ENCODE data around the gene CLIC5.

The CLIC5 gene

DNA sequence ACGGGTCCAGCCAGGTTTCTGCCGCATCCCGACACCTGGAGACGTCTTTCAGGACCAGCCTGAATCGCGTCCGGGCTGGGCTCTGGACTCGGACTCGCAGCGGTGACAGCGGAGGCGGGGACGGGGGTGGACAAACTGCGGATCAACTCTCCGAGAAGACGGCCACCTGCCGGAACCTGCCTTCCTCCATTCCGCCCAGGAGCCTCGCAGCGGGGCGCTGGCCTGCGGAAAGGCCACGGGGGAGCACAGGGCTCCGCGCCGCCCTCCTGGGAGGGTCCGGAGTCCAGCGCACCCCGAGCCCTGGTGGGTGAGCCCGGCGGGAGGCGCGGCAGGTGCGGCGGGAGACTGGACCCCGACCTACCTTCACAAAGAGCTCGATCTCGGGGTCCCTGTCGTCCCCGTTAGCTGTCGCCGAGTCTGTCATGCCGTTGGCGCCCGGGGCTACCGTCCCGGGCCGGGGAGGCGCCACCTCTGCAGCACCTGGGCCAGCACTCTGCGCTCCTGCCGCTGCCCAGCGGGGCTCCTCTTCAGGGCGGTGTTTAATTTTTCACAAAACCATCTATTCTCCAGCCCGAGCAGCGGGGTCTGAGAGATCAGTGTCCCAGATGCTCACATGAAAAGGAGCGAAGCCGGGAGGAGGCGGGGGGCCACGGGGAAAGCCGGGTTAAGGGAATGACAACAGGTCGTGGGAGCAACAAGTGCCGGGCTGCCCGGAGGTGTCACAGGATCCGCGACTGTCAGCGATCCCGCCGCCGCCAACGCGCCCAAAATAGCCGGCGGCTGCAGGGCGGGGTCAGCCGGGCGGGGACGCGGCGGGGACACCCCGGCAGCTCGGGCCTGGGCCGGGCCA is at the start of gene CLIC5:
TSS of gene CLIC5 (minus strand) at position 742 of the 850 bp plus-strand sequence. CDS start at position 424, 318 bp downstream.
- in situ Hi-C loops (cut with HindIII; ENCODE audit: low pct_ligation_motif_present, low pct_unique_long_range_greater_than_20kb, low sequenced_read_pairs), result no loop called here
- DNase-seq, result no peak

DNA sequence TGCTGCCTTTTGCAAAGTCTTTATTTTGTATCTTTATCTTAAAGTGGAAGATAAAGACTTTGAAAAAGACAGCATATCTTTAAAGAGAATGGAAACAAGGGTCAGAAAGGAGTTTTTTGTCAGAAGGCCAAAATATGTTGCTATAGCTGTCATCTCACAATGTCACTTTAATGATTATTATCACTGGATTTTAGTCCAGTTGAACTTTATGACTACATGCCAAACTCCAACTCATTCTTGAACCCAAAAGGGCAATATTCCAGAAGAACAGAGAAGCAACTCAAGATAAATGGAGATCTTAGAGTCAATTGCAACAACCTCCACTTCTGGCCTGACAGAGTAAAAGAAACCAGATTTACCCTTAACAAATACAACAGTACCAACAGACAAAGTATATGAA is 47.3 kb upstream of the CLIC5 start:
- in situ Hi-C loops (cut with HindIII; ENCODE audit: low pct_ligation_motif_present, low pct_unique_long_range_greater_than_20kb, low sequenced_read_pairs), result no loop called here
- DNase-seq, result no peak

DNA sequence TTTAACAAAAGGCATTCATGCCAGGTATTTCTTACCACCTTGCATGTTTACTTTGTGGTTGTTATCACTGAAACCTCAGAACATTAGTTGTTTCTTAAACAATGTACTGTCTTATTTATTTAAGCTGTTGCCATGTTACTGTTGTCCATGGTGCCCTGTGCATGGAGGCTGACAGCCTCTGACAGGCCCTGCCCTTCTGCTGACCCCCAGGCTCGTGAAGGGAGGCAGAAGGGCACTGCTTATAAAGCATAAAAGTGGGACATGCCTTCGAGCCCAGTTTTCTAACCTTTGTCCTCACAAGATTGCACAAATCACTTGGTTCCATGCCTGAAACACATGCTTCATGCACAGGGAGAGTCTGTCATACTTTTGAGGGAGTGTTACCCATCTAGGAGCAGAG is 46.7 kb upstream of the CLIC5 start:
- in situ Hi-C loops (cut with HindIII; ENCODE audit: low pct_ligation_motif_present, low pct_unique_long_range_greater_than_20kb, low sequenced_read_pairs), result no loop called here
- DNase-seq, result no peak

DNA sequence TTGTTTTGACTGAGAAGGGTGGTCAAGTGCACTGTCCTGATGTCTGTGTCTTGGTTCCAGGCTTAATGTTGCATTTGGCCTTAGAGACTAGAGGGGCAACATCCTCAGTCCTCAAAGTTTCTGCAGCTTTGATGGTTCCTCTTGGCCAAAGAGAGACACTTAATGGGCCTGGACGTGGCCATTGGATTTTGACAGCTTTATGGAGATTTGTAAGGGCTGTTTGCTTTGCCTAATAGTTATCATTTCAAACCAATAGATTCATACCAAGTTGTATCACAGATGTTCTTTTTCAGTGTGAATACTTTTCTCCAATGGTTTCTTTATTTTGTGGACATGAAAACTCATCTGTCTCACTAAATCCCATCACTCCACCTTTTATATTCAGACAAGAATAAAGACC is 45.8 kb upstream of the CLIC5 start:
- in situ Hi-C loops (cut with HindIII; ENCODE audit: low pct_ligation_motif_present, low pct_unique_long_range_greater_than_20kb, low sequenced_read_pairs), result no loop called here
- no peak for DNase-seq

DNA sequence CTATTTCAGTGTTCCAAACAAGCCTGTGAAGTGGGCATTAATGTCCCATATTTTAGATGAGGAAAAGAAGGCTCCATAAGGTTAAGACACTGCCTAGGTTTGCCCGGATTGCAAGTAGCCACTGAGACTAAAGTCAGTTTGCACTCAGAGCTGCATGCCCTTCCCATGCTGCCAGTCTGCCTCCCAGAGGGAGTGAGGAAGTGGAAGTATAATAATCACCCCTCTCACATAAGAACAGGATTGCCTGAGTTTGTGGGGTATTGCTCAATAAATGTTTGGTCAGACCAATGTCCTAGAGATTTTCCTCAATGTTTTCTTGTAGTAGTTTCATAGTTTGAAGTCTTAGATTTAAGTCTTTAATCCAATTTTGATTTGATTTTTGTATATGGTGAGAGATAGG is 43.9 kb upstream of the CLIC5 start:
- in situ Hi-C loops (cut with HindIII; ENCODE audit: low pct_ligation_motif_present, low pct_unique_long_range_greater_than_20kb, low sequenced_read_pairs), result no loop called here
- no peak for DNase-seq

DNA sequence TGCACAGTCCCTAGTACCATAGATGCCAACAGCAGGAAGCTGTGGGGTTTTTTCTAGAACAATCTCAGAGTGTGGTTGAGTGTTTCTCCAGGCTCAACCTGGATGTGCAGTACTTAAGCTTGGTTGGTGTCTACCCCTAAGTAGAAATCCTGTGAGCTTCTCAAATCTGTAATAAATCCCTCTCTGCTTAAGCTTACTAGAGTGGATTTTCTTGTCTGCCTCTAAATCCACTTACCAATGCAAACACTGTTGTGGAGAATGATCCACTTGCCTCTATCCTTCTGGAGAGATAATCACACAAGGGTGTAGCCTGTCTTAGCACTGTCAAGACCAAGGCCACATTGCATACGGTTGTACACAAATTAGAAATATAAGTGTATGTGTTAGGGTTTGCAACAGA is 43.3 kb upstream of the CLIC5 start:
- DNase-seq, result no peak
- in situ Hi-C loops (cut with HindIII; ENCODE audit: low pct_ligation_motif_present, low pct_unique_long_range_greater_than_20kb, low sequenced_read_pairs), result no loop called here

DNA sequence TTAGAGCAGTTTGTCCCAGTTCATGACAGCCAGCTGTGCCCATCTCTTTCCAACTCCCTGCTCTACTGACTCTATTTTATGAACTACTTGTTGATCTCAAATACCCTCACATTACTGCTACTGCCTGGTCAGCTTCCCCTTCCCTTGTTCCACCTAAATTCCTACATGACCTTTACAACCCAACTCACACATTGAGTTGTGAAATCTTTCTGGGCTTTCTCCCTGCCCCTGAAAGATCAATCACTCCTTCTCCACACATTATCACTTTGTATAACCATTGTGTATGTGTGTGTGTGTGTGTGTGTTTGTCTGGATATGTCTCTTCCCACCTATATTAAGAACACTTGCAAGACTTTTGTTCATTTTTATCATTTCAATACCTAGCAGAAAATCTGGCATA is 42.1 kb upstream of the CLIC5 start:
- no peak for DNase-seq
- in situ Hi-C loops (cut with HindIII; ENCODE audit: low pct_ligation_motif_present, low pct_unique_long_range_greater_than_20kb, low sequenced_read_pairs), result no loop called here

DNA sequence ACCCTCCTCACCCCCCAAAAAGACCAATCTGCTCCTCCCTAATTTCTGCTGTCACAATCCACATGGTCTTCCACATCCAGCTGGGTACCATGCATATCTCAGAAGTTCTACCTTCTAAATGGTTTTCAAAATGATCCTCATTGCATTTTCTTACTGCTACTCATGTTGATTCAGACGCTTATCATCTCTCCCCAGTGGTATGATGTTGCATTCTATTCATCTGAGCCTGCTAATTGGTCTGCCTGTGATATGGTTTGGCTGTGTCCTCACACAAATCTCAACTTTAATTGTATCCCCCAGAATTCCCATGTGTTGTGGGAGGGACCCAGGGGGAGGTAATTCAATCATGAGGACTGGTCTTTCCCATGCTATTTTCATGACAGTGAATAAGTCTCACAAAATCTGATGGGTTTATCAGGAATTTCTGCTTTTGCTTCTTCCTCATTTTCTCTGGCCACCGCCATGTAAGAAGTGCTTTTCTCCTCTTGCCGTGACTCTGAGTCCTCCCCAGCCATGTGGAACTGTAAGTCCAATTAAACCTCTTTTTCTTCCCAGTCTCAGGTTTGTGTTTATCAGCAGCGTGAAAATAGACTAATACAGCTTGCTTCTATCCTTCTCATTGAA is 41.4 kb upstream of the CLIC5 start:
- no peak for DNase-seq
- in situ Hi-C loops (cut with HindIII; ENCODE audit: low pct_ligation_motif_present, low pct_unique_long_range_greater_than_20kb, low sequenced_read_pairs), result no loop called here

DNA sequence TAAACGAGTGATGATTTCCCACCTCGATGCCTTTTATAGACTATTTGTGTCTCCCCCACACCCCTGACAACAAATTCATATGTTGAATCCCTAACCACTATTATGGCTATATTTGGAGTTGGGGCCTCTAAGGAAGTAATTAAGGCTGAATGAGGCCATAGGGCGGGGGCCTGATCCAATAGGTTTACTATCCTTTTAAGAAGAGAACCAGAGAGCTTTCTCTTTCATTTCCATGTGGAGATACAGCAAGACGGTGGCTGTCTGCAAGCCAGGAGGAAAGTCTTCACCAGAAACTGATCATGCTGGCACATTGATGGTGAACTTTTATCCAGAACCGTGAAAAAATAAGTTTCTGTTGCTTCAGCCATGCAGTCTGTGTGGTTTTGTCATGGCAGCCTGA is 38.9 kb upstream of the CLIC5 start:
- no peak for DNase-seq
- in situ Hi-C loops (cut with HindIII; ENCODE audit: low pct_ligation_motif_present, low pct_unique_long_range_greater_than_20kb, low sequenced_read_pairs), result no loop called here

DNA sequence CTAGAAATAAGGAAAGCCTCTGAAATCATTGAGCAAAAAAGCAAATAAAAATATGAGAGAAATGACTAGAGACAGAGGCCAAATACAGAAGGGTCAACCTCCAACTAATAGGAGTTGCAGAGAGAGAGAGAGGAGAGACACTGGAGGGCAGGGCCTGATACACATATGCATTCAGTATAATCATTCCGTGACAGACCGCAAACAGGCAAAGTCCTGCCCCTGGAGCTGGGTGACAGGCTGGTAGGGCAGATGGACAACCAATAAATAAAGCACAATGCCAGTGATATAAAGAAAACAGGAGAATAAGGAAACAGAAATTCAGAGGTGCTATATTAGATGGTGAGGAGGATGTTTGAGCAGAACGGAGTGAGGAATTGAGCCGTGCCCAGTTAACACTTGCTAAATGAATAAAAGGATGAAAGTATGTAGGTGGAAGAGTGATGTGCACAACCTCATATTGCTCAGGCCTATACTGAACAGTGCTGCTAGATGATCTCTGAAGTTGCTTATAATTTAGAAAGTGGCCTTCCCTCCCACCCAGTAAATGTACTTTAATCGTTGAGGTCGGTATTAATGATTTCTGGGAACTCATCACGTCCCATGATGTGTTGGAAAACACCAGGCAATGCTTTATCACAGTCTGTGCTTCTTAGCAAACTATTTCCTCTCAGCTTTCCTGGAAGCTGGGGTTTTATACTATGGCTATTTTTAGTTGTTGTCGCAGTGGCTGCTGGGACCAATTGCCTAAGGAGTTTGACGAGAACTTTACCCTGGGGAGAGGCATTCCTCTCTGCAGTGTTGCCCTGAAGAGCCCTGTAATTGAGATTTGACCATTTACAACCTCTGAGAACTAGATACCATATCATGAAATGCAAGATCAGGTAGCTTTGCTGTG is 37.6 kb upstream of the CLIC5 start:
- DNase-seq, result no peak
- in situ Hi-C loops (cut with HindIII; ENCODE audit: low pct_ligation_motif_present, low pct_unique_long_range_greater_than_20kb, low sequenced_read_pairs), result no loop called here

DNA sequence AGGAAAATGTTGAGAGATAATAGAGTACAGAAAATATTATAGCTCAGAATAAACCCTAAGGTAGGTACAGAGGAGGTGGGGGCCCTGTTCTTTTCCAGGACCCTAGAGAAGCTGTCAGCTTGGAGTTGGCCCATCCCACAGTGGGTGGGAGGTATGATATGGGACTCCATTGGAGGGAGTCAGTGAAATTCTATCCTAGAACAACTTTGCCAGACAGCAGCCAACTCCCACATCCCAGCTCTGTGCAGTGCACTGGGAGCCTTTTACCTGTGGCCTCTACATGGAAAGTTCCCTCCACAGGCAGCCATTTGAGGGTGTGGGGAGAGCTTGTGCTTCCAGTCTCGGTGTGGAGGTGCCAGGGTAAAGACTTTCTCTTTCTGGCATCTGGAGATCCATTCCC is 36.8 kb upstream of the CLIC5 start:
- DNase-seq, result no peak
- in situ Hi-C loops (cut with HindIII; ENCODE audit: low pct_ligation_motif_present, low pct_unique_long_range_greater_than_20kb, low sequenced_read_pairs), result no loop called here

DNA sequence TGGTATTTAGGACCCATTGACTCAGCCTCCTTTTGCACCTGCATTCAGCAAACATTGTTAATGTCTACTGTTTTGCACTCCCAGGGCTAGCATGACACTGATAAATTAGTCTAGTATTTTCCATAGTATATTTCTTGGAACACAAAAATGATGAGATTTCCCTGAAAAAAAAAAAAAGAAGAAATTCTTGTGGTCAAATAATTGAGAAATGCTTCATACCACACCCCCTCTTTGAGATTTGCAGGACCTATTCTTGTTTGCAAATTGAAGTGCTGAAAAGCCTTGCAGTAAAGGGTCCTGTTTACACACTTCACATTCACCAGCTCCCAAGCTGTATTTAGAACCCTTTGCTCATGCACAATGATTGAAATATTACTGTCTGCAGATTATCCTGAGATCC is 36.3 kb upstream of the CLIC5 start:
- no peak for DNase-seq
- in situ Hi-C loops (cut with HindIII; ENCODE audit: low pct_ligation_motif_present, low pct_unique_long_range_greater_than_20kb, low sequenced_read_pairs), result no loop called here

DNA sequence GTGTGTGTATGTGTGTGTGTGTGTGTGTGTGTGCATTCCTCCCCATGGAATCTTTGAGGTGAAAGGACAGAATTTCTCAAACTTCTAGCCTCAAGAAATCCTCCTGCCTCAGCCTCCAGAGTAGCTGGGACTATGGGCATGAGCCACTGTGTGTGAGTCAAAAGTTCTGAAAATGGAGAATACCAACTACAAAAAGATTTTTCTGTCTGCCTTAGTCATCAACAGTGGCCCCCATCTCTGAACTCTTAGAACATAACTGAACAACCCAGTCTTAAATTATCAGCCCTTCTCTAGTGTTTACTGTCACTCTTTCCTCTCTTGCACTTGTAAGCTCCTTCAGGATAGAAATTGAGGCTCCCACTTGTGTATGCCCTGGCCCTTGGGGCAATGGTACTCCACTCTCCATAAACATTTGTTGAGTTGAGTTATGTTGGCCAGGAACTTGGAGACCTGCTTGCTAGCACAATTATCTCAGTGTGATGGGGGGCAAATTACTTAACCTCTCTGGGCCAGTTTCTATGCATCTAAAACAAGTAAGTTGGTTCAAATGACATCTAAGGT is 35.3 kb upstream of the CLIC5 start:
- DNase-seq, result no peak
- in situ Hi-C loops (cut with HindIII; ENCODE audit: low pct_ligation_motif_present, low pct_unique_long_range_greater_than_20kb, low sequenced_read_pairs), result no loop called here

DNA sequence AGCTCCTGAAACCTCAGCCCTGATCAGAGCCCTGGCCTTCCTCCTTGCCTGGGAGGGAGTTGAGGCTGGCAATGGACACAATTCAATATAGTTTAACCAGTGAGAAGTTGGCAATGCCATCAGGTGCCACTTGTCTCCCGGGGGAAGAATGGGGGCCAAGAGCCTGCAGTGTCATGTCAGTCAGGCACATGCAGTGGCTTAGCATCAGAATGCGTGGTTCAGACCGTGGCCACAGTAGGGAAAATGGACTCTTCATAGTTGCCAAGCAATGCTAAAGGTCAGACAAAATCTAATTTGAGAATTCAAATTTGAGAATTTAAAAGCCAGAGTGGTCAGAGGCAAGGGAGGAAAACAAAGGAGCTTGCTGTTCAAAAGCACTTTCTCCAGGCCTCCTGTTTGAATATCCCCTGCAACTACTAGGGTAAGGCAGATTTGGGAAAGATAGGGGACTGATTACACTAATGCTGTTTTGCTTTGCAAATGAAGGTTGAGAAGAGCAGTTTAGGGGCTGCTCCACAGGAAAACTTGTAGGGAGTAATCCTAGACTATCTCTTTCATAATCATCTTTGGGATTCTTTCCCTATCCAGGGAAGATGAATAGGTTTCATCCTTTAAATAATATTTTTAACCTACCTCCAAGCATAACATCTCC is 33.1 kb upstream of the CLIC5 start:
- no peak for DNase-seq
- in situ Hi-C loops (cut with HindIII; ENCODE audit: low pct_ligation_motif_present, low pct_unique_long_range_greater_than_20kb, low sequenced_read_pairs), result no loop called here

DNA sequence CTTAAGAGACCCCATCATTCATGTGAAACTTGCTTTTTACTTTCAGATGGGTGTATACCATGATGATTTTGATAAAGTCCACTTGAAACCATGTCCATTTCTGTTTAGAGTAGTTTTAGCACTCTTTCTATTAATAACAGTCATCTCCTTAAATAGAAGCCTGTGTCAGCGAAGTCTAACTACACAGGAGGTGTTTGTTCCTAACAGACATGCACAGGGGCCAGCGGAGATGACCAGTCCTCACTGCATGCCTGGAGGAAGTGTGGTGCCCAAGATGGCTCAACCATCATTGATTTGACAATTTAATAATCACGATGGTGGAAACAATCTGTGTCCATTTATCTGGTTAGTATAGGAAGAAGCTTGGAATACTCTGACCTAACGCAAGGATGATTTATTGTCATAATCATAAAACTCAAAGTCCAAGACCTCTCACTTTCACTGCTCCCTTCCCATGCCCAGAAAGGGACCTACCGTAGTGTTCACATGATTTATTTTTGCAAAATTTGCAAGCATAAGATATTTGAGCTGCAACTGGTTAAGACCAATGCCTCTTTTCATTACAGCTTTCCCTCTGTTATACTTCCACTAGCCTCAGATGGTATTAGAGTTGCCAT is 31.0 kb upstream of the CLIC5 start:
- in situ Hi-C loops (cut with HindIII; ENCODE audit: low pct_ligation_motif_present, low pct_unique_long_range_greater_than_20kb, low sequenced_read_pairs), result no loop called here
- DNase-seq, result no peak

DNA sequence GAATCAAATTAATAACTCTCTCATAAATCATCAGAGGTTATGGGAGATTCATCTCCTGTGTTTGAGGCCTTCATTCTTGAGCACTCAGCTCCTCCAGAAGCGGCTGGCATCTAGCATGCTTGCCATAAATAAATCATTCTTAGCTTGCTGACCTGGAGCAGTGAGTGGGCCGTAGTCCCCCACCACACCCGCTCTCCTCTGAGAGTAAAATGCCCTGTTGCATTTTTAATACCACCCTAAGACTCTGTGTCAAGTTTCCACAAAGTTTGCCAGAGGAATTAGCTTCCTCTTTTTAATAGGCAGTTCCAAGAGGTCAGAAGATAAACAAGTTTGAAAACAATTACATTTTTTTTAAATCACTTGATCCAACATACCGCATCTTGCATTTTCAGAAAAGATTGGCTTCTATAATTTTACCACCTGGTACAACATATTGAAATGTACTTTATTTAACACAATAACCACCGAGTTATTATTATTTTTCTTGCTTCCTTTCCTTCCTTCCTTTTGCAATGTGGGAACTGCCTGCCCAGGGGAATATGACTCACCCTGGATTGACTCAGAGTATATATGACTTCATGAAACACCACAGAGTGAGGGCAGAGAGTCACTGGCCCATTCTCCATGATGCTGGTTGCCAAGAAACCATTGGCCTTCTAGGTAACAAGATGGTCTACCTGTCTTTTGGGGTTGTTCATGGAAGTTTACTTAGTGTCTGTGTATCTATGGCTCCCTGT is 29.4 kb upstream of the CLIC5 start:
- in situ Hi-C loops (cut with HindIII; ENCODE audit: low pct_ligation_motif_present, low pct_unique_long_range_greater_than_20kb, low sequenced_read_pairs), result no loop called here
- peak; percentile 69 for DNase-seq

DNA sequence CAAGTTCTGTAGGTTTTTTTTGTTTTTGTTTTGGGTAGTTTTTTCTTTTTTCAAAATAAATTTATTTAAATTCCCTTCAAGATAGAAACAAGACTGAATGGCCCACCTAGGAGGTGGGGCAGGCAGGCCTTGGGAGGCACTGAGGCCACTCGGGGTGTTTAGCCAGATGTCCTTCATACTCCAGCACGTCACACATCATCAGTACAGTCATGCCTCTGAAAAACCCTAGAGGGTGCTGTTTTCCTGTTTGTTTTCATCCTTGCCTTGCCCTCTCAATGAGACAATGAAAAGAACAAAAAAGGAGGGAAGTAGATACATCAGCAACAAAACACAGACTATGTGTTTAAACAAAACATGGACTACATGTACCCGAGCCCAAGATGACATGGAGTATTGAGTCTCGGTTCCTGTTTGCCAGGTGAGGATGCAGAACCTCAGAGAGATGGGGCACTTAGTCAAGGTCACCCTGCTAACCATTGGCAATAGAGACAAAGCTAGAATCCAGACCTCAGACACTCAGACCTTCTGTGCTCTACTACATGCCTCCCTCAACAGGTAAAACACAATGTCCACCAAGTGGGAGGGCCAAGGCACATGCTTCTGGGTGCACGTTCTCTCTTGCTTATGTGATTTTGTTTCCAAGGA is 26.8 kb upstream of the CLIC5 start:
- peak; percentile 50 for DNase-seq

More for the DNA sequence above, 26.8 kb upstream of the CLIC5 start:
- in situ Hi-C loops (cut with HindIII; ENCODE audit: low pct_ligation_motif_present, low pct_unique_long_range_greater_than_20kb, low sequenced_read_pairs), result no loop called here

Data from ACHN (cell line).